HG03457 (cell line): ENCODE data around the gene CEP170B.

Source experiments
- ATAC-seq: cut with Tn5 transposase; IDR thresholded peaks from one replicate; pipeline ENCODE4 v1.9.1; 2021; ENCODE audit warnings: moderate number of reproducible peaks; ENCODE audit not compliant: unreplicated experiment

CEP170B gene

DNA sequence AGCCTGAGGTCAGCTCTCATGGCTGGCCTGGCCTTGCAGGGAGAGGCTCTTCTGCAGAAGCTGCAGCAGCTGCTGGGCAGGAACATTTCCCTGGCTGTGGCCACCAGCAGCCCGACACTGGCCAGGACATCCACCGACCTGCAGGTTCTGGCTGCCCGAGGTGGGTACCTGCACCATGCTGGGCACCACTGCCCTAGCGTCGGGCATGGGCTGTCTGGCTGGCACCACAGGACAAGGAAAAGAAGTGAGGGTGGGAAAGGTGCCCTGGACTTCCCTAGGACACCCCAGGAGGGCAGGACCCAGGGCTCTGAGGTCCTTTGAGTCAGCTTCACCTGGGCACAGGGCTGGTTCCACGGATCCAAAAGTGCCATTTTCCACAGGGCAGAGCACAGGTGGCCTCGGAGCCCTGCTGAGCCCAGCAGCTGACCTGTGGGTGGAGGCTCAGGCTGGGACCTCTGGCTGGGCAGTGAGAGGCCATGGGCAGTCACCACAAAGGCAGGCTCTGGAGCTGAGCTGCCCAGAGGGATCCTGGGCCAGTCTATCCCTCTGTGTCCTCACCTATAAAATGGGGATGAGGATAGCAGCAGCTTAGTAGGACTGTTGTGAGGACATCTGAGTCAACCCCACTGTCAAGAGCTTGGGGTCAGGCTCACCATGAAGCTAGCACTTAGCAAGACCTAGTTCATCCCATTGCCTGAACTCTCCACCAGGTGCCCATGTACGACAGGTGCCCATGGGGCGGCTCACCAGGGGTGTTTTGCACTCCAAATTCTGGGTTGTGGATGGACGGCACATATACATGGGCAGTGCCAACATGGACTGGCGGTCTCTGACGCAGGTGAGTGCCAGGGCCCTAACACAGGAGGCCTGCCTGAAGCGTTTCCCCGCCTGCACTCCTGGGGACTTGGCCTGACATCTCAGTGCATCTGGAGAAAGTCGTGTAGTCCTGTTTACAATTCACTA is 64.5 kb downstream of the CEP170B start:
- ATAC-seq: no peak

DNA sequence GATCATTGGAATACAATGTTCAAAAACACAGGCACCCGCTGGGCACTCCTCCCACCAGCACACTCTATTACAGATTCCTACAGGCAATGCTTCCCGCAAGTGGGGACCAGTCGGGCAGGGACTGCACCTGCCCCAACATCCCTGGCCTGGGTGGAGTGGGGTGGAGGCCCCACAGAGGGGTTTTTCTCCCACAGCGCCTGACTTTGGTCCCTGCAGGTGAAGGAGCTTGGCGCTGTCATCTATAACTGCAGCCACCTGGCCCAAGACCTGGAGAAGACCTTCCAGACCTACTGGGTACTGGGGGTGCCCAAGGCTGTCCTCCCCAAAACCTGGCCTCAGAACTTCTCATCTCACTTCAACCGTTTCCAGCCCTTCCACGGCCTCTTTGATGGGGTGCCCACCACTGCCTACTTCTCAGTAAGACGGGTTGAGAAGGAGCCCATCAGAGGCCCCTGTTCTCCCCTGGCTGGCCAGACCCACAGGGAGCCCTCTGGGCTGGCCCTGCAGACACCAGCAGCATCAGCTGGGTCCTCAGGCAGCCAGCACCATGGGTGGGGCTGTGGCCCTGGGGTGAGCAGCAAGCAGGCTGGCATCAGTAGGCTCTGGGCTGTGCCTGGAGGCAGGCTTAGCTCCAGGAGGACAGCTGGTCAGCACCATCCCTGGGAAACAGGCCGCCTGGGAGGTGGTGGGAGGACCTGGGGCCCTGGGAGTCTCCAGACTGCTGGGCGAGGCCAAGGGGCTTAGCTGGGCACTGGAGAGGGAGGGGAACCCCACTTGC is 65.6 kb downstream of the CEP170B start:
- ATAC-seq: no peak

DNA sequence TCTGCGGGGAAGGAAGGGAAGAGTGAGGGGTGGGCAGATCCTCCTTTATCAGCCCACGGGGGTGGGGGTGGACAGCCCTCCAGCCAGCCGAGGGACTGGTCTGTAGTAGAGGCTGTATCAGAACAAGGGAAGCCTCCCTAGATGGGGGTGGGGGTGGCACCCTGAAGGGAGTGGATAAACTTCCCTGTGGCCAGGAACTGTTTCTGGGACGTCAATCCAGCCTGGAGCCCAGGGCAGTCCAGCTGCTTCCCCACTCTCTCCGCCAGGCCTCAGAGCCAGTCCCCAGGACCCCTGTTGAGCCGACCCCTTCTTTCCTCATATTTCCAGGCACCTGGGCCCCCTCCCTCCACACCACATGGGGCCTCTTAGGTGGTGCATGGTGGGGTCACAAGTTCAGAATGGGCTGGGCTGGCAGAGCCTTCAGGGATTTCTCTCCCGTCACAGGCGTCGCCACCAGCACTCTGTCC is 66.3 kb downstream of the CEP170B start:
- no peak for ATAC-seq

DNA sequence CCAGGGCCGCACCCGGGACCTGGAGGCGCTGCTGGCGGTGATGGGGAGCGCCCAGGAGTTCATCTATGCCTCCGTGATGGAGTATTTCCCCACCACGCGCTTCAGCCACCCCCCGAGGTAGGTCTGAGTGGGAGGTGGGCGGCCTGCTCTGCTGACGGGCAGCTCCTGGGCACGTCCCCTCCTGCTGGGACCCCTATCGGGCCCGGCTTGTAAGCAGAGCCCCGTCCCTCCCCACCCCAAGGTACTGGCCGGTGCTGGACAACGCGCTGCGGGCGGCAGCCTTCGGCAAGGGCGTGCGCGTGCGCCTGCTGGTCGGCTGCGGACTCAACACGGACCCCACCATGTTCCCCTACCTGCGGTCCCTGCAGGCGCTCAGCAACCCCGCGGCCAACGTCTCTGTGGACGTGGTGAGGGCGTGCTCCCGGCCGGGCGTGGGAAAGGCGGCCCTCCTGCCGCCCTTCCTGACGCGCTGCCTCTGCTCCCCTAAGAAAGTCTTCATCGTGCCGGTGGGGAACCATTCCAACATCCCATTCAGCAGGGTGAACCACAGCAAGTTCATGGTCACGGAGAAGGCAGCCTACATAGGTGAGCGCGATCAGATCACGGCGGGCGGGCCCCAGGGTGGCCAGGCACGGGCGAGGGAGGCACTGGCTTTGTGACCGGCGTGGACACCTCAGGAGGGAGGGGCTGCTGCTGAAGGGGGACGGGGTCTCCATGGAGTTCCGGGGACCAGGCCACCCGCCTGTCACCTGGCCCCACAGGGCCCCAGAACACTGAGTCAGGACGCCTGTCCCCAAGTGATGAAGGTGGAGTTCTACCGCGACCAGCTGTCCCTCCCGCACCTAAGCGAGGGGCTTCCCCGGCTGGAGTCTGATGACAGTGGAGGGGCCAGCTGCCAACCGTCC is 67.0 kb downstream of the CEP170B start:
- ATAC-seq: no peak

DNA sequence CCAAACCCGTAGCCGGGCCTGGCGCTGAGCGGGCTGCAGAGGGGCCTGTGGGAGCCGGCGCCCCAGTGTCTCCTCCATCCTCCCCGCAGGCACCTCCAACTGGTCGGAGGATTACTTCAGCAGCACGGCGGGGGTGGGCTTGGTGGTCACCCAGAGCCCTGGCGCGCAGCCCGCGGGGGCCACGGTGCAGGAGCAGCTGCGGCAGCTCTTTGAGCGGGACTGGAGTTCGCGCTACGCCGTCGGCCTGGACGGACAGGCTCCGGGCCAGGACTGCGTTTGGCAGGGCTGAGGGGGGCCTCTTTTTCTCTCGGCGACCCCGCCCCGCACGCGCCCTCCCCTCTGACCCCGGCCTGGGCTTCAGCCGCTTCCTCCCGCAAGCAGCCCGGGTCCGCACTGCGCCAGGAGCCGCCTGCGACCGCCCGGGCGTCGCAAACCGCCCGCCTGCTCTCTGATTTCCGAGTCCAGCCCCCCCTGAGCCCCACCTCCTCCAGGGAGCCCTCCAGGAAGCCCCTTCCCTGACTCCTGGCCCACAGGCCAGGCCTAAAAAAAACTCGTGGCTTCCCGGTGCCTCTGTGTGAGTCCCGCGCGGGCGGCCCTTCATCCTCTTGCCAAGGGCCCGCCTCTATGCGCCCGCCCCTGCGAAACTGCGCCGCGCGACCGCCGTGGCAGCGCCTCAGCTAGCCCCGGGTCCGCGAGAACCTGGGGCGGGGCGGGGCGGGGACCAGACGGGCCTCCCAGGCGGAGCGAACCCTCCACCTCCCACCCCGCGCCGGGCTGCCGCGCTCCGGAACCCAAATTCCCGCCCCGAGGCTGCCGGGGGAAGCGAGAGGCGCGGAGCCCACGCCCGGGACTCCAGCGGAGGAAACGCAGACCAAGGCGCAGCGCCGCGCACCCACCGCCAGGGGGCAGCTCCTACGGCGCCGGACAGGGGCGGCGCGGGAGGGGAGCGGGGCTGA is 67.9 kb downstream of the CEP170B start:
- ATAC-seq: no peak

DNA sequence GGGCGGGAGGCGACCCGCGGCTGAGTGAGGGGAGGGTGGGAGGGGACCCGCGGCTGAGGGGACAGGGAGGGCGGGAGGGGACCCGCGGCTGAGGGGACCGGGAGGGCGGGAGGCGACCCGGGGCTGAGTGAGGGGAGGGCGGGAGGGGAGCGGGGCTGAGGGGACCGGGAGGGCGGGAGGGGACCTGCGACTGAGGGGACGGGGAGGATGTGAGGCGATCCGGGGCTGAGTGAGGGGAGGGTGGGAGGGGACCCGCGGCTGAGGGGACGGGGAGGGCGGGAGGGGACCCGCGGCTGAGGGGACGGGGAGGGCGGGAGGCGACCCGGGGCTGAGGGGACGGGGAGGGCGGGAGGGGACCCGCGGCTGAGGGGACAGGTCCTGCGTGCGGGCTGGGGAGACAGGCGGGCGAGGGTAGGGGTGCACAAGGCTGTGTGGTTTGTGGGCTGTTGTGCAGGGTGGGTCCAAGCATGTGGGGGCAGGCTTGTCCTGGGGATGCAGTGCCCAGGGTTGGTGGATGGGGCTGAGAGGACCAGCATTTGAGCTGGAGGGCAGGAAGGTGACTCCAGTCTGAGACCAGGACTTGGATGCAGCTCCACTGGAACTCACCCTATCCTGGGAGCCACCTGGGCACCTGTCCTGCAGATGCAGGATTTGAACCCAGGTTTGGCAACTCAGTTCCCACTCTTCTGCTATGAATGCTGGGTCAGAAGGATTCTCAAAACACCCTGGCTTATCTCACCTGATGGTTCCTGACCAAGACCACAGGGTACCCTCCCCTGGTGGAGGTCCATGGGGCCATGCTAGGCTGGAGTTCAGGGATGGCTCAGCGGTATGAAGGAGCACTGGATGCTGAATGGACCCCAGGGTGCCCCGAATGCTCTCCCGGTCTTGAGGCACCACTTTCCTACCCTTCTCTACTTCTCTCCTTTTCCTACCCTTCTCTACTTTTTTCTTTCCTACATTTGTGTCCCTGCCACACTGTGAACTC is 69.0 kb downstream of the CEP170B start:
- ATAC-seq: no peak

DNA sequence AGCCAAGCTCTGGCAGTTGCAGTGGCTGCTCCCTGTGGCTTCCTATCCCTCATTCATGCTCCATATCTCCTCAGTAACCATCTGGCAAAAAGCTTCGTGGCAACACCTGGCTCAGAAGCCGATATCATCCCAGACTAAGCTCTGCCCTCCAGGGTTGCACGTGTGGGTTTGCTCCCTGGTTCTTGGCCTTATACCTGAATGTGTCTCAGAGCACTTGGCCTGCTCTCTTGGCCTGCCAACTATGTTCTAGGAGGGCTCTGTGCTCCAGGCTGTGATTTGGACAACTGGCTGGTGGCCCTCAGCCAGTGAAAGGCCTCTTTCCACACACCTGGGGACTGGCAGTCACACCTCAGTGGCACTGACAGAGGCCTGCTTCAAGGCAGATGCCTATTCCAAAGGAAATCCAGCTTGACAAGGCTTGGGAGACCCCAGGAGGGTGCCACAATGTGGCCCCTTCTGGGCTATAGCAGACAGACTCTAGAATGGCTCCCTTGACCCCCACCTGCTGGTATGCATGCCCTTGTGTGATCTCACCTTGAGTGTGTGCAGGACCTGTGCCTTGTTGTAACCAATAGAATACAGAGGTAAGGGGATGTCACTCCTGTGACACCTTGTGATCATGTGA is 70.1 kb downstream of the CEP170B start:
- ATAC-seq: no peak

DNA sequence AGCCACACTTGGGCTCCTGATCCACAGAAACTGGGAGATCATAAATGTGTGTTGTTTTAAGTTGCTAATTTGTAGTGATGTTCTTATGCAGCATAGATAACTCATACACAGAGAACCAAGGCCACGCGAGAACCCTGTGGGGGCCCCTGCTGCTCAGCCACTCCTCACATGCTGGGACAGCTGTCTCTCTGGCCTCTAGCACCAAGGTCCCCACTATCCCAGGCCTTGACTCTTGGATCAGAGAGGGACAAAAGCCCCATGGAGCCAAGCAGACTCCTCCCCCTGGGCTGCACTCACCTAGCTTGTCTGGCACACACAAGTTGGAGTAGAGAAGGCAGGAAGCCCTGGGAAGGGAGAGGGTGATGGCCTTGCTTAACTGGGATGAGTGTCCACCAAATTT is 70.9 kb downstream of the CEP170B start:
- no peak for ATAC-seq

DNA sequence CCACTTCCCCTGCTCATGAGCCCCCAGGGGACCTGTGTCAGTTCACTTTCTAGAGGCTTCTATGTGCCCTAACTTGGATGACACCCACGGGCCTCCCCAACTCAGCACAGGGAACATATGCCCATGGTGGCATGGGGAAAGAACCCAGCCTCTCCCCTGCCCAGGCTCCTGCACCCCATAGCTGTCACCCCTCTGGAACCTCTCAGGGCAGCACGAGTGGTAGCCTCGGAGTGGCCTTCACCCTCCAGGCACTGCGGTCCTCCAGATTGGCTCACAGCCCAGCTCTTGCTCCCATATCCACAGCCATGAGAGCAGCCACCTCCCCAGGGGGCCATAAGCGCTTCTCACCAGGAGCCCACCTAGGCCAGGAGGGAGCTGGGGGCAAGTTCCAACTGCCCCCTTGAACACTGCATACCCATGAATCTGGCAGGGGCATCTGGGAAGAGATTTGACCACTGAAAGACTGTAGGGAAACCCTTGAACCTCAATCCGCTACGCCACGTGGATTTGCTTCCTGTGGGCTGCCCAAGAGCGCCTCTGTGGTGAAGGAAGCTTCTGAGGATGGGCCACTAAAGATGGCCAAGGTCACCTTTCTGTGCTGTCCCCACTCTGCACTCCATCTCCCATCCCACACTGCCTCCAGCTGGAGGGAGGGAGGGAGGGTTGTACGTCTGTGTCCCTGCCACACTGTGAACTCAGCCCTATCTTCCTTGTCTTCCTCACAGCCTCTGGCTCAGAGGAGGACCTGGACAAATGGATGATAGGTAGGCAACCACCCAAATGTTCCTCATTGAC is 71.5 kb downstream of the CEP170B start:
- no peak for ATAC-seq

DNA sequence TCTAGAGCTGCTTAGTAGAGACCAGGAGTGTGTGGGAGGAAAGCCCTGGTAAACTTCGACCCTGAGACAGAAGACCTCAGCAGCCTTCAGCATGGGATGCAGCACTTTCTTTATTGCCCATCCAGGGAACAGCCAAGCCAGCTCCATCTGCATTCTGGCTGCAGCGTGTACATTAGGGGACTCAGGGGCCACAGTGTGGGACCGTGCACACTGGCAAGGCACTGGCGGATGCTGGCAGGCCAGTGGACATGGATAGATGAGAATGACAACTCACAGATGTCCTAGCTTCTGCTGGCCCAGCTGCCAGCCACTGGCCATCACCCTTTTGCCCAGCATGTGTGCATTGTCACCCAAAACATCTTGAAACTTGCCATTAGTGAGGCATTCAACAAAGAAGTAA is 72.1 kb downstream of the CEP170B start:
- no peak for ATAC-seq

DNA sequence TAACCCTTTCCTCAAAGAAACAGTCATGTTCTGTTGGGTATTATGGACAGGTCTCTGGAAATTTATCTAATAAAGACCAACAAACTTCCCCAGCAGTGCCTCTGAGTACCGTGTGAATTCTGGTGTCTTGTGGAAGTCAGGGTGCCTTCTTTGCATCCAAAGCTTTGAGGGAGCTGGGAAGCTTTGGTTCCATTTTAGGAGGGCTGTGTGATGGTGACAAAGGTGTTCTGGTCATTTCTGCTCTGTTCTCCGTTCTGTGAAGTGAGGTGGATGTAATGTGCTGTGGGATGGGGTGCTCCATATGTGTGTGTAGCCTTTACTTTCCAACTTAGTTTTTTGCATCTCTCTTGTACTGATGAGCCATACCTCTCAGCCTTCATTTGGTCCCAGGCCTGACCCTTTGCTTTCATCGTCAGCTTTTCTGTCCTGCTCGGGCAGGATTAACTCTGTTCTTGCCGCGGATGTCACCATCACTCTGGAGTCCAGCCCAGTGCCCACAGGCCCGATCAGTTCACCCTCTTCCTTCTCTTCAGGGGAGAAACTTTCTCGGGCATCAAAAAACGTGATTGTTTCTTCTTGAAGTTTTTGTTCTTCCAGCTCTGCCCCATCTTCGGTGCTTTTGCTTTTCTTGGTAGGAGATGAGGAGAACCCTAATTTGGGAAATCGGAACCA is 72.8 kb downstream of the CEP170B start:
- no peak for ATAC-seq

DNA sequence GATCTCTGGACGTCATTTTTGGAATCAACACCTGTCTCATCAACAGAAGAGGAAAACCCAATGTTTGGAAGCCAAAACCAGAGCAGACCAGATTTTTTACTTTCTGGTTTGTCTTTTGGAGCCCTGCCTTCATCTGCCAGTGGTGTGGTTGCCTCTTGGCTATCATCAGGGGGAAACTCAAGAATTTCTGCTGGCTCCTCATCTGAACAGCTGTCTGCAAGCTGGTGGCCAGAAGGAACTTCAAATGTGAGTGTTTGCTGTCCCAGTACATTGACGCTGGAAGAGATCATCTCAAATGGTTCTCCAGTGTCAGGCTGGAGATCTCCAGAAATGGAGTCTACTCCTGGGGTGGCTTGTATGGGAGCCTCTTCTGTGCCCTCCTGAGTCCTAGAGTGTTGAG is 73.4 kb downstream of the CEP170B start:
- no peak for ATAC-seq

DNA sequence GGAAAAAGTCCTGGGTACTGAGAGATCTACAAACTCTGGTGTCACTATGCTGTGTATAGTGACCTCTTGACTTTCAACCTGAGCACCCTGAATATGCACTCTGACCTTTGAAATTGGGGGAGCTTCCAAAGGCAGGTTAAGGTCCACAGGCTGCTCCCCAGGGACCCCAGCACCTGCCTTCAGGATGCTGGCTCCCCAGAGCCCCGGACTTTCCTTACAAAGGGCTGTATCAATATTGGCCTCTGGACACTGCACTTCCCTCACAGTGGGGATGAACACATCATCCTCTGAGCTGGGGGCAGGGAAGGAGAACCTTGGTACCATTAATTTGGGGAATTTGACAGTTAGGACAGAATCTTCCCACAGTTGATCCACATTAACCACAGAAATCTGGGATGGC is 73.9 kb downstream of the CEP170B start:
- no peak for ATAC-seq

DNA sequence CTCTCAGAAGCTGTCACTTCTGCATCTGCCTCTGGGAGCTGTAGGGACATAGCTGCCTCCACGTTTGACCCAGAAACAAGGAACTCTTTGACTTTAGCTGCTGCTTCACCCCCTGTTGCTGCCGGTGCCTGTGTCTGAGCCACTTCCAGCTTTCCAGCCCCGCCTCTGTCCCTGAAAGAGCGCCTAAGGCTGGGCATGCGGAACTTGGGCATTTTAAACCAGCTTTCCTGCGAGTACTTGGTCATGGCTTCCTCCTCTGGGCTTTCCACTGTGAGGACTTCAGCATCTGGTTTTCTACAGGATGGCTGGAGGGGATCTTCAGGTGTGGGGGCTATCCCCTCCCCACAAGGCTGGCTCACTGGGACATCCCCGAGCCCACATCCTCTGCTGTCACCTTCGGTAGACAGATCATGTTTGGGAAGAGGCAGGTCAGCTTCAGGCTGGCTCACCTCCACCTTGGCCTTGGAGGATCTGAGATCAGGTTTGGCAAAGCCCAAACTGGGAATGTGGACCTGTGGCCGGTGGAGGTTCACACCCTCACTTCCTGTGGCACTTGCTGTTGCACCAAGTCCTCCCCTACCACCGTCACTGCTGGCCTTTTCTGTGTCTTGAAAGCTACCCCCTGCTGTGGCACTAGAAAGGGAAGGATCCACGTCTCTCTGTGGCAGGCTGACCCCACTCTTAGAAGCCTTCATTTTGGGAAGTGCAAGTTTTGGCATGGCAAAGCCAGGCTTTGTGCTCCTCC is 74.8 kb downstream of the CEP170B start:
- no peak for ATAC-seq

DNA sequence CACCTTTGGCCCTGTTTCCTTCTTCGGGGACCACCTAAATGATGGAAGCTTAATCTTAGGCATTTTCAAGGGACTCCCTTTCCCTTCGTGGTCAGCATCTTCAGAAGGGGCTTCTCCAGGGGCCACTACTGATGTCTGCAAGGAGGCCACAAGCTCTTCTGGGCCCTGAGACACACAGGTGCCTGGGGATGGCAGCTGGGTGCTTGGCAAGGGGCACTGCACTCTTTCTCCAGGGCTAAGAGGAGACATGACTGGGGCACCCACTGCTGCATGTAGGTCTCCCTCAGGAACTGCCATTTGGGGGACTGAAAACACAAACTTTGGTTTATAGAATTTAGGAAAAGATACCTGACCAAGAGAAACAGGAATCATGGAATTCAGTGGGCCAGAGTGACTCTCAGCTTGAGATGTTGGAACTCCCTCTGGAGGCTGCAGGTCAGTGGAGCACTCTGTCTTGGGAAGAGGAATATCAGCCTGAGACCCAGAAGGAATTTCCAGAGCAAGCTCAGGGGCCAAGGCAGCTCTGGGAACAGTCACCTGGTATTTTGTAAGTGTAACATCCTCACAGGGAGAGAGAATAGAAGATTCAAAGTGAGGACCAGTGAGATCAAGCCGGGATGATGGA is 75.6 kb downstream of the CEP170B start:
- ATAC-seq: no peak
